Omental fat pad (tissue), 4 donors: Measurements from ENCODE around the gene AGPAT1. TPM values are rescaled to one million over a fixed set of nuclear protein-coding genes. Genes with fewer than 3 reads are reported as not detected.
"Not testable (repeated sequence)": the region's sequence is repeated elsewhere in the genome, so short reads cannot be mapped to it uniquely, and the experiment has no call there.

Experiments
- ATAC-seq: fragments of 150-250 bp; one replicate; pipeline ENCODE4 v1.9.1; 2016; ENCODE audit warnings: mild to moderate bottlenecking, moderate library complexity; ENCODE audit not compliant: low FRiP score
- DNase-seq: peaks from one replicate; pipeline ENCODE4 v3.0.0-alpha.2; 2019; ENCODE audit warnings: low spot score
- total RNA-seq, 4 donors: library from RNA; depleted of rRNA; stranded (reverse); fragments of >200 nt; gene quantifications; one replicate each; pipeline ENCODE4 v1.1.0, GENCODE V29; 2016
- TF ChIP-seq, protein P1 (sequence below), 3 donors: fragments of 450-650 bp; IDR thresholded peaks; one replicate each; pipeline ENCODE4 v1.5.1; 2016 to 2017; ENCODE audit warnings: antibody characterized with exemption in 3 of 3, mild to moderate bottlenecking in 3 of 3, moderate library complexity in 2 of 3

AGPAT1 gene
- total RNA-seq, 4 donors from 2014 or later: 26.4 to 40.9 (median 35.7) TPM

DNA sequence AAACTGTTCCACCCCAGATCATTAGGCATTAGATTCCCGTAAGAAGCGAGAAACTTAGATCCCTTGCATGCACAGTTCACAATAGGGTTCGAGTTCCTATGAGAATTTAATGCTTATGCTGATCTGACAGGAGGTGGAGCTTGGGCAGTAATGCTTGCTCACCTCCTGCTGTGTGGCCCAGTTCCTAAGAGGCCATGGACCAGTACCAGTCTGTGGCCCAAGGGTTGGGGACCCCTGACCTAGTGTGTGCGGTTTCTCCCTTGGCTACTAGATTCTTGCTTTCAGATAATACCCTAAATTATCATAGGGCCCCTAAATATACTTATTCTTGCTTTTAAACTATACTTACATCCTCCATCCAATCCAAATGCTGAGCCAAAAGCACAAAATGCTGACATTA lies 18.5 kb upstream of the AGPAT1 start:
- ATAC-seq: no peak
- no peak for DNase-seq
- TF ChIP-seq, protein P1, sequence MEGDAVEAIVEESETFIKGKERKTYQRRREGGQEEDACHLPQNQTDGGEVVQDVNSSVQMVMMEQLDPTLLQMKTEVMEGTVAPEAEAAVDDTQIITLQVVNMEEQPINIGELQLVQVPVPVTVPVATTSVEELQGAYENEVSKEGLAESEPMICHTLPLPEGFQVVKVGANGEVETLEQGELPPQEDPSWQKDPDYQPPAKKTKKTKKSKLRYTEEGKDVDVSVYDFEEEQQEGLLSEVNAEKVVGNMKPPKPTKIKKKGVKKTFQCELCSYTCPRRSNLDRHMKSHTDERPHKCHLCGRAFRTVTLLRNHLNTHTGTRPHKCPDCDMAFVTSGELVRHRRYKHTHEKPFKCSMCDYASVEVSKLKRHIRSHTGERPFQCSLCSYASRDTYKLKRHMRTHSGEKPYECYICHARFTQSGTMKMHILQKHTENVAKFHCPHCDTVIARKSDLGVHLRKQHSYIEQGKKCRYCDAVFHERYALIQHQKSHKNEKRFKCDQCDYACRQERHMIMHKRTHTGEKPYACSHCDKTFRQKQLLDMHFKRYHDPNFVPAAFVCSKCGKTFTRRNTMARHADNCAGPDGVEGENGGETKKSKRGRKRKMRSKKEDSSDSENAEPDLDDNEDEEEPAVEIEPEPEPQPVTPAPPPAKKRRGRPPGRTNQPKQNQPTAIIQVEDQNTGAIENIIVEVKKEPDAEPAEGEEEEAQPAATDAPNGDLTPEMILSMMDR (IDR thresholded peaks at IDR 0.05): no peak

DNA sequence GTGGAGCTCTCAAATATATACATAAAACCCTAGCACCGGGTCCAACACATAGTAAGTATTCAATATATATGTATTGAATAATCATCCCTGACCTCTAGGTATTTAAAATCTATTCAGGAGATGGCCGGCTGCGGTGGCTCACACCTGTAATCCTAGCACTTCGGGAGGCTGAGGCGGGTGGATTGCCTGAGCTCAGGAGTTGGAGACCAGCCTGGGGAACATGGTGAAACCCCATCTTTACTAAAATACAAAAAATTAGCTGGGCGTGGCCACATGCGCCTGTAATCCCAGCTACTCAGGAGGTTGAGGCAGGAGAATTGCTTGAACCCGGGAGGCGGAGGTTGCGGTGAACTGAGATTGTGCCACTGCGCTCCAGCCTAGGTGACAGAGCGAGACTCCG lies 17.2 kb upstream of the AGPAT1 start:
- ATAC-seq, DNase-seq: not testable (repeated sequence)

DNA sequence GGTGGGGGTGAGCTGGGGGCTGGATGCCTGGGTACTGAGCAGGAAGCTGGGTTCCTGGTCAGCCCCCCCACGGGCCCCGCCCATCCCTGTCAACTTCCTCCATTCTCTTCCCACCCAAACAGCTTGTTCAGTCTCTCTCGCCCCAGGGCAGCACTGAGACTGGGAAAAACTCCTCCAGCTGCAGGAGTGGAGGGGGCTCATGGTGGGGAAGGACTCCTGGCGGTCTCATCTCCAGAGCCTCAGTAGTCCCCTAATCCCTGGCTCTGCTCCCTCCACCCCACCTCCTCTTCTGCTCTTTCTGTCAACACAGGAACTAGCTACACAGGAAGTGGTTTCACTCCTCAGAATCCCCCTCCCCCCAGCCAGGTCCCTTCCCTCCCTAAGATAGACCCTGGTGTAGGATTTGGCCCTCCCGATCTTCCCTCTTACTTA lies 16.7 kb upstream of the AGPAT1 start, which contains the start of gene GPSM3:
GPSM3 (minus strand) TSS at position 36 of the 432 bp plus-strand sequence. CDS start 130 bp downstream, outside the sequence.
- TF ChIP-seq, protein P1 (IDR thresholded peaks at IDR 0.05): no peak
- no peak for ATAC-seq
- DNase-seq: no peak

DNA sequence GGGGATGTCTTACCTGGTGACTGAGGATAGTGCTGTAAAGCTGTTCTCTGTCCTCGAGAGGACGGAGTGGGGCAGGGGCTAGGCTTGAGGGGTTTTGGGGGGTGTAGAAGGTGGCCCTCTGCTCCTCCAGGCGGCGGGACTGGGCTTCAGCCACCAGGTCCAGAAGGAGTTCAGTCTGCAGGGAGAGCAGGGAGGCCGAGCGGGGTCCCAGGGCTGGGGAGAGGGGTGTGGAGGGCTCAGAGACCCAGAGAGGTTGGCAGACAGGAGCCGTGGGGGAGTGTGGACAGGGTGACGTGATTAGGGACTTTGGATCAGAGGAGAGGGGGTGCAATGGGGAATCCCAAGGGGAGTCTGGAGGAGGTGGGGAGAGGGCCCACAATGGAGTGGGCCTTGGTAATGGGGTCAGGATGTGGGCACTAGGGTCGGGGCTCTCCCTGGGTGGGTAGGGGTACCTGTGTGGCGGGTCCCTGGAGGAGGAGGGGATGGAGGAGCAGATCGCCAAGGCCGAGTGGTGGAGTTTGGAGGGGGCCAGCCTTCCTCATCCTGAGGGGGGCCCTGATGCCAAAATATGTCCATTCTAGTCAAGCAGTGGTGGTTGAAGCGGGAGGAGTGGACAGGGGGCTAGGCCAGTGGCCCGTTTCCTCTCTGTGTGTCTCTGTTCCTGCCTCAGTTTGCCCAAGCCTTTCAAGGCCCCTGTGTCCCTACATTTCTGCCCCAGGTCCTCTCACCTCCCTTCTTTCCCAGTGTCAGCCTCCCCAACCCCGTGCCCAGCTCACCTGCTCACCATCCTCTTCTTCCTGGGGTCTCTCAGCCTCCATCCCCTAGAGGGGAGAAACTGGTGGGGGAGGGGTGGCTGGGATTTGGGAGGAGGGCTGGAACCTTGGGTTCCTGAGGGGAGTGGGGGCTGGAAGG lies 16.1 kb upstream of the AGPAT1 start:
- DNase-seq: no peak
- TF ChIP-seq, protein P1 (IDR thresholded peaks at IDR 0.05): no peak
- ATAC-seq: no peak

DNA sequence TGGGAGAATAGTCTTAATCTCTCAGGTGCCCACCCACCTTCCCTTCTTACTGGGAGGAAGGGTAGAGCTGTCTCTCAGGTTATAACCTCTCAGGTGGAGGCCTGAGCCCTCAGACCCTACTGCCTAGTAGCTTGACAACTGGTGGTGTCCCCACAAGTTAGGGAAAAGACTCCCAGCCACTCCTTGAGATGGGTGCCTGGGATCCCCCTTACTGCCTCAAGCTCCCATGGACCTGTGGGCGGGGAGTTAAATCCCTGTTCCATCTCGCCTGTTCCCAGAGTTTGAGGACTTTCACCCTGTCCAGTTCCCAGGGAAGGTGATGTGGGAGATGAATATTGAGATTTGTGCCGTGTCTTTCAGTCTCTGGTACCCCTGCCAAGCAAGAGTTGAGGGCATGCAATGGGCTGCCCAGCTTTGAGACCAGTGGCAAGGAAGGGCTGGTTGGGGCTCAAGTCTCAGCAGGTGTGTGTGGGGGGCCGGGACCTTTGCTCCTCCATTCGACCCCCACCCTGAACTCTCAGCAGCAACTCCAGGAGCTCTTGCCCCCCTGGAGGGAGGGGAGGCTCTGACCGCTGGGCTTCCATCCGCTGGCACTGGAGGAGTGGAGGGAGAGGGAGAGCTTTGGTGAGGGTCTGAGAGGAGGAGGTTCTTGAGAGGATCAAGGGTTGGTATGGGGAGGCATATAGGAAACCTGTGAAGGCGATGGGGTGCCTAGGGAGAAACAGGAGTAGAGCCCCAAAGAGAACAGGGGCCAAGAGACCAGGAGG lies 15.2 kb upstream of the AGPAT1 start:
- ATAC-seq: no peak
- TF ChIP-seq, protein P1 (IDR thresholded peaks at IDR 0.05): no peak

DNA sequence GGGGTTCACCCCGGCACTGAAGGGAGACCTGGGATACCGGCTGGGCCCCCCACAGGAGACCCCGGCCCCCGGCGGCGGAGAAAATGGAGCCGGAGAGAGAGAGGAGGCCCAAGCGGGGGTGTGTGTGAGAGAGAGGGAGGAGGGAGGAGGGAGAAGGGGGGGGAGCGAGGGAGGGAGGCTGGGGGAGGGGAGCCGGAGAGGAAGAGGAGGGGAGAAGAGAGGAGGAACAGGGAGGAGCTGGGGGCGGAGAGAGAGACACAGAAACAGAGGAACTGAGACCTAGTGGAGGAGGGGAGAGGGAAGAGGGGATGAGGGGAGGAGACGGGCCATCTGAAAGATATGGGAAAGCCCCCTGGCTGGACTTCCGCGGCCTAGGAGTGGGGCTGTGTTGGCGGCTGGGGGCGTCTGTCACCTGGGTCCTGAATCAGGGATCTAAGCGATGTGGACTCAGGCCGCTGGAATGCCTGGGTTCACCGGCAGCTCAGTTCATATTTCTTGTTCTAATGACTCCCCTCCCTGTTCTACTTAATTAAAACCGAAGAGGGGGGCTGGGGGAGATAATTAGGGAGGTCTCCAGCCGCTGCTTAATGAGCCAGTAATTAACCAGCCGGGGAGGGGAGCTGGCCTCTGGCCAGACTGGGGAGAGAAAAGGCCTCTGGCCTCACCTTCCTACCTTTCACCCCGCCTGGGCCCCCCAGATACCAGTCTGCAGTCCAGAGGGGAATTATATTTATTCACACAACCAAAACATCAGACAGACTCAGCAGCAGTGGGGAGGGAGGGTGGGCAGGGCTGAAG lies 14.4 kb upstream of the AGPAT1 start, which contains the start of gene PBX2:
PBX2 (minus strand) TSS at position 149 of the 798 bp plus-strand sequence. CDS start 287 bp downstream, outside the sequence.
- TF ChIP-seq, protein P1 (IDR thresholded peaks at IDR 0.05): no peak
- DNase-seq (peak; percentile 74), ATAC-seq (peak; percentile 67)

More for the DNA sequence above, 15.2 kb upstream of the AGPAT1 start:
- DNase-seq: no peak

DNA sequence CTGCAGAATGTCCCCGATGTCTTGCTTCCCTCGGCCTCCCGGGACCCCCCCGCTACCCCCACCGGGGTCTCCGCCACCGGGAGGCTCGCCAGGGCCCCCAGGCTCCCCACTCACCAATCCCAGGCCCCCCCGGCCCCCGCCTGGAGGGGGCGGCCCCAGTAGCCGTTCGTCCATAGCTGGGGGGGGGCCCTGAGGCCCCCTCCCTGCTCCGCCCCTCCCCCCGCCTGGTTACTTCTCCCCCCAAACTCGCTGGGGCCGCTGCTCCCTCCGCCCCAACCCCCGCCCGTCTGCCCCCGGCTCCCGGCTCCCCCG lies 13.8 kb upstream of the AGPAT1 start:
- TF ChIP-seq, protein P1 (IDR thresholded peaks at IDR 0.05): no peak
- DNase-seq: no peak
- ATAC-seq: no peak
